OCI-LY1 (cell line): ENCODE measurements around the gene TTC4.

ENCODE experiments used
- H2AFZ ChIP-seq: fragments of 200-600 bp; sonication (generic), shearing (Covaris generic); 2 replicates; pipeline ENCODE4 v1.6.0; 2014; ENCODE audit warnings: antibody characterized with exemption, mild to moderate bottlenecking, low read length
- H3F3A ChIP-seq: fragments of 200-600 bp; sonication (generic), shearing (Covaris generic); 2 replicates; pipeline ENCODE4 v1.6.0; 2014; ENCODE audit warnings: mild to moderate bottlenecking, antibody characterized with exemption, low read length, moderate library complexity; ENCODE audit not compliant: insufficient read depth
- H3K27ac ChIP-seq: fragments of 200-600 bp; sonication (generic); 2 replicates; pipeline ENCODE4 v1.5.1; 2014; ENCODE audit warnings: low read length, mixed run types, mild to moderate bottlenecking, low read depth; ENCODE audit not compliant: poor library complexity, severe bottlenecking
- H3K27me3 ChIP-seq: fragments of 200-600 bp; sonication (generic); 2 replicates; pipeline ENCODE4 v1.6.0; 2014; ENCODE audit warnings: antibody characterized with exemption, mild to moderate bottlenecking, low read length, moderate library complexity; ENCODE audit not compliant: insufficient read depth
- H3K36me3 ChIP-seq: fragments of 200-600 bp; sonication (generic); 2 replicates; pipeline ENCODE4 v1.6.1; 2014; ENCODE audit warnings: mild to moderate bottlenecking, antibody characterized with exemption, low read length, moderate library complexity, mixed read lengths; ENCODE audit not compliant: insufficient read depth
- H3K4me1 ChIP-seq: fragments of 200-600 bp; sonication (generic); 2 replicates; pipeline ENCODE4 v1.5.1; 2014; ENCODE audit warnings: mild to moderate bottlenecking, low read length, moderate library complexity; ENCODE audit not compliant: insufficient read depth, severe bottlenecking
- H3K4me2 ChIP-seq: fragments of 200-600 bp; sonication (generic), shearing (Covaris generic); 2 replicates; pipeline ENCODE4 v1.6.1; 2014; ENCODE audit warnings: low read length
- H3K4me3 ChIP-seq: fragments of 200-600 bp; sonication (generic); 2 replicates; pipeline ENCODE4 v1.5.1; 2014; ENCODE audit warnings: low read length, low read depth, mild to moderate bottlenecking, mixed read lengths; ENCODE audit not compliant: poor library complexity, severe bottlenecking
- H3K79me2 ChIP-seq: fragments of 200-600 bp; shearing (Covaris generic); 2 replicates; pipeline ENCODE4 v1.6.1; 2016; ENCODE audit warnings: mixed run types, low read length, mixed read lengths; ENCODE audit not compliant: insufficient read depth
- H3K9ac ChIP-seq: fragments of 200-600 bp; sonication (generic), shearing (Covaris generic); 2 replicates; pipeline ENCODE4 v1.6.1; 2014; ENCODE audit warnings: mild to moderate bottlenecking, low read length, mixed read lengths
- H3K9me2 ChIP-seq: fragments of 200-600 bp; sonication (generic), shearing (Covaris generic); 2 replicates; pipeline ENCODE4 v1.6.1; 2014; ENCODE audit warnings: low read depth, mild to moderate bottlenecking, low read length, mixed read lengths
- H3K9me3 ChIP-seq: fragments of 200-600 bp; shearing (Covaris generic); 2 replicates; pipeline ENCODE4 v1.6.1; 2014; ENCODE audit warnings: low read length, mixed read lengths
- H4K20me1 ChIP-seq: fragments of 200-600 bp; sonication (generic), shearing (Covaris generic); 2 replicates; pipeline ENCODE4 v1.6.0; 2016; ENCODE audit warnings: mild to moderate bottlenecking, low read length; ENCODE audit not compliant: insufficient read depth
- CTCF ChIP-seq: fragments of 200-600 bp; sonication (generic), shearing (Covaris generic); IDR thresholded peaks from 2 replicates; pipeline ENCODE4 v1.5.1; 2017; ENCODE audit warnings: mild to moderate bottlenecking, antibody characterized with exemption, low read length, moderate library complexity, mixed read lengths
- EZH2 ChIP-seq: fragments of 200-600 bp; sonication (generic), shearing (Covaris generic); IDR thresholded peaks from 2 replicates; pipeline ENCODE4 v1.8.0; 2017; ENCODE audit warnings: borderline replicate concordance, mixed run types, mild to moderate bottlenecking, antibody characterized with exemption, low read length, moderate library complexity, mixed read lengths

TTC4 gene

GRCh38 chr1:54777431-54777830, 61.8 kb downstream of the TTC4 start:
- Histone ChIP-seq H3K9me3 (no peaks in the 10 kb centered on the region), H3K27me3 (no peaks in the 10 kb centered on the region), H3K27ac (no peak overlapping the region), H3F3A (no peaks in the 10 kb centered on the region), H3K79me2 (no peaks in the 10 kb centered on the region), H3K9me2 (no peaks in the 10 kb centered on the region), H3K4me1 (peaks cover 7% of the 10 kb centered on the region), H3K4me2 (no peak overlapping the region), H3K36me3 (no peaks in the 10 kb centered on the region; the same call in 1 of the 2 replicates), H4K20me1 (no peaks in the 10 kb centered on the region), H3K4me3 (no peak overlapping the region), H2AFZ (no peak overlapping the region), H3K9ac (no peak overlapping the region)
- no peak for TF ChIP-seq EZH2
- TF ChIP-seq CTCF = no peak

- no peaks in the 10 kb centered on the region for H3K79me2 ChIP-seq
- no peaks in the 10 kb centered on the region for H3K4me1 ChIP-seq
- H3K9me2 ChIP-seq = no peaks in the 10 kb centered on the region
- TF ChIP-seq CTCF = no peak
- no peak for TF ChIP-seq EZH2
- no peaks in the 10 kb centered on the region for H3K9me3 ChIP-seq
- H3F3A ChIP-seq = no peaks in the 10 kb centered on the region
- no peak overlapping the region for H3K4me3 ChIP-seq
- H3K36me3 ChIP-seq = no peaks in the 10 kb centered on the region
- H4K20me1 ChIP-seq = no peaks in the 10 kb centered on the region
- no peak overlapping the region for H3K4me2 ChIP-seq
- H3K9ac ChIP-seq = no peak overlapping the region
- H3K27ac ChIP-seq = no peak overlapping the region
- no peaks in the 10 kb centered on the region for H3K27me3 ChIP-seq
- H2AFZ ChIP-seq = no peak overlapping the region
Observed at GRCh38 chr1:54781023-54781723, 65.5 kb downstream of the TTC4 start.

GRCh38 chr1:54782156-54782555, 66.5 kb downstream of the TTC4 start:
- H2AFZ ChIP-seq = no peak overlapping the region
- no peaks in the 10 kb centered on the region for H3K9me3 ChIP-seq
- H3K27ac ChIP-seq = no peak overlapping the region
- no peaks in the 10 kb centered on the region for H3K36me3 ChIP-seq
- H3K9me2 ChIP-seq = no peaks in the 10 kb centered on the region
- TF ChIP-seq EZH2 (no peak), CTCF (no peak)
- no peaks in the 10 kb centered on the region for H4K20me1 ChIP-seq
- no peak overlapping the region for H3K9ac ChIP-seq
- H3K4me3 ChIP-seq = no peak overlapping the region
- no peak overlapping the region for H3K4me2 ChIP-seq
- H3K27me3 ChIP-seq = no peaks in the 10 kb centered on the region
- no peaks in the 10 kb centered on the region for H3F3A ChIP-seq
- no peaks in the 10 kb centered on the region for H3K4me1 ChIP-seq
- no peaks in the 10 kb centered on the region for H3K79me2 ChIP-seq
